ENCODE data around the gene MKS1.
A peak's percentile ranks its signal among the peaks of the same experiment; 100 is the strongest.

MKS1 gene

GRCh38 chr17:58252141-58252540, 33.1 kb upstream of the MKS1 start:
- H3K4me1 ChIP-seq (ENCODE audit: control insufficient read depth in 1 of 2, insufficient read depth in 2 of 2, low read length in 2 of 2): peaks cover 0 to 10% of the 10 kb centered on the region in 2 donors
- no peak overlapping the region for H3K4me3 ChIP-seq (ENCODE audit: low read depth in 1 of 2, low read length in 2 of 2)
- H3K9me3 ChIP-seq (ENCODE audit: control insufficient read depth in 1 of 2, low read length in 2 of 2): no peaks in the 10 kb centered on the region
- H3K27ac ChIP-seq (ENCODE audit: low read length): no peak overlapping the region
- peaks cover 5% of the 10 kb centered on the region for H3K27me3 ChIP-seq (ENCODE audit: low read depth, low read length)
- H3K36me3 ChIP-seq (ENCODE audit: control insufficient read depth in 1 of 2, insufficient read depth in 2 of 2, low read length in 2 of 2): no peaks in the 10 kb centered on the region

DNA sequence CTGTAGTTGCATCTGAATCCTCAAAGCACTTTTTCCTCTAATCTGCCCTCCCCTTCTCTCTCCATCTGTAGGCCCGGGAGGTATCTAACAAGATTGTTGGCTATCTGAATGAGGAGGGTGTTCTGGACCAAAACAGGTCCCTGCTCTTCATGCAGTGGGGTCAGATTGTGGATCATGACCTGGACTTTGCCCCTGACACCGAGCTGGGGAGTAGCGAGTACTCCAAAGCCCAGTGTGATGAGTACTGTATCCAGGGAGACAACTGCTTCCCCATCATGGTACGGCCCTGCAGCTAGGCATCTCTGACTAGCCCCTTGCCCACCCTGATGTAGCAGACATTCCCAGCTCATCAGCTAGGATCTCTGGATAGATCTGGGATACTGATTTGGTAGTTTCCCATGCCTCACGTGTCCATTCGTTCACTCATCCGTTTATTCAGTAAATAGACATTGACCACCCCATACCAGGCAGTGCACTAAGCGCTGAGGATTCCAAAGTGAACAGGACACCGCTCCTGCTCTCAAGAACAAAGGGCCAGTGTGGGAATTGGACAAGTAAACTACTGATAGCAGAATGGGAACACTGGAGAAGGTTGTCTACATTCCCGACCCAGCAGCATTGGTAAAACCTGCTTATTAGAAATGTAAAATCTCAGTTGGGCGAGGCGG, 31.4 kb upstream of the MKS1 start:
- no peaks in the 10 kb centered on the region for H3K9me3 ChIP-seq (ENCODE audit: control insufficient read depth in 1 of 2, low read length in 2 of 2)
- no peaks in the 10 kb centered on the region for H3K36me3 ChIP-seq (ENCODE audit: control insufficient read depth in 1 of 2, insufficient read depth in 2 of 2, low read length in 2 of 2)
- H3K27ac ChIP-seq (ENCODE audit: low read length): no peak overlapping the region
- H3K4me1 ChIP-seq (ENCODE audit: control insufficient read depth in 1 of 2, insufficient read depth in 2 of 2, low read length in 2 of 2): peaks cover 0 to 10% of the 10 kb centered on the region in 2 donors
- H3K27me3 ChIP-seq (ENCODE audit: low read depth, low read length): peaks cover 12% of the 10 kb centered on the region
- H3K4me3 ChIP-seq (ENCODE audit: low read depth in 1 of 2, low read length in 2 of 2): no peak overlapping the region

- Histone ChIP-seq H3K27me3 (ENCODE audit: low read depth, low read length) (peaks cover 15% of the 10 kb centered on the region), H3K27ac (ENCODE audit: low read length) (no peak overlapping the region), H3K9me3 (ENCODE audit: control insufficient read depth in 1 of 2, low read length in 2 of 2) (no peaks in the 10 kb centered on the region), H3K4me1 (ENCODE audit: control insufficient read depth in 1 of 2, insufficient read depth in 2 of 2, low read length in 2 of 2) (peaks cover 0 to 10% of the 10 kb centered on the region in 2 donors), H3K4me3 (ENCODE audit: low read depth in 1 of 2, low read length in 2 of 2) (peak overlapping the region; percentile 33 to 70), H3K36me3 (ENCODE audit: control insufficient read depth in 1 of 2, insufficient read depth in 2 of 2, low read length in 2 of 2) (no peaks in the 10 kb centered on the region)
Observed at GRCh38 chr17:58249270-58250133, 30.4 kb upstream of the MKS1 start.

GRCh38 chr17:58248955-58249269, 29.9 kb upstream of the MKS1 start:
- H3K27me3 ChIP-seq (ENCODE audit: low read depth, low read length): peaks cover 15% of the 10 kb centered on the region
- peaks cover 0 to 10% of the 10 kb centered on the region in 2 donors for H3K4me1 ChIP-seq (ENCODE audit: control insufficient read depth in 1 of 2, insufficient read depth in 2 of 2, low read length in 2 of 2)
- H3K9me3 ChIP-seq (ENCODE audit: control insufficient read depth in 1 of 2, low read length in 2 of 2): no peaks in the 10 kb centered on the region
- H3K27ac ChIP-seq (ENCODE audit: low read length): no peak overlapping the region
- peak overlapping the region; percentile 33 to 70 for H3K4me3 ChIP-seq (ENCODE audit: low read depth in 1 of 2, low read length in 2 of 2)
- H3K36me3 ChIP-seq (ENCODE audit: control insufficient read depth in 1 of 2, insufficient read depth in 2 of 2, low read length in 2 of 2): no peaks in the 10 kb centered on the region

DNA sequence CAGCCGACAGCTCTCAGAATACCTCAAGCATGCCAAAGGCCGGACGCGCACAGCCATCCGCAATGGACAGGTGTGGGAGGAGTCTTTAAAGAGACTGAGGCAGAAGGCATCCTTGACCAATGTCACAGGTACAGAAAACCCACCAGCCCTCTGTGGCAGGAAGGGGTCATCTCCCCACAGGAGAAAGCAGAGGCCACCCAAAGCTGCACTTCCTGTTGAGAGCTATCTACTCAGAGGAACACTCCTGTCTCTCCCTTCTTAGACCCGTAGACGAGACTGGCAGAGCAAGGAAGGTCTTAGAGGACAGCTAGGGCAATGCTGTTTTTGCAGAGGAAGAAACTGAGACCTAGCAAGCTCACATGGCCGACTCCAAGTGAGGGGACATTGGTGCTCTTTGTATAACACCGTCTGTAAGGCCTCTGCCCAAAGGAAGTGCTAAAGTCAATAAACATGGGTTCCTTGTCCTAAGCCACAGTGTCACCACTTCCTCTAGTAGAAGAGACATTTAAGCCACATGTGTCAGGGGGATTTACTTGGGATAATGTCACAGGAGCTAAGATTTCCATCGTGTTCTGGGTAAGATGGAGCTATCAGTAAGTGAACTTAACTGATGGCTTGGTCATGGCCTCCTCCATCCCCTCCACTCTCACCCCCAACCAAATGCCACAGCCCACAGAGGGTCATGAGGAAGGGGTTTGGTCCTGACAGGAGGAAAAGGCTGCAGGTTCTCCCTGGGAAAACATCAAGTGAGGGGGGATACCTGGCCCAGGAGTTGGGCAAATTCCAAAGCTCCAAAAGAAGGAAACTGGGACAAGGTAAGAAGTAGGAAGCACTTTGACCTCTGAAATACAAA, 28.7 kb upstream of the MKS1 start:
- H3K27me3 ChIP-seq (ENCODE audit: low read depth, low read length): peaks cover 21% of the 10 kb centered on the region
- no peaks in the 10 kb centered on the region for H3K9me3 ChIP-seq (ENCODE audit: control insufficient read depth in 1 of 2, low read length in 2 of 2)
- H3K4me1 ChIP-seq (ENCODE audit: control insufficient read depth in 1 of 2, insufficient read depth in 2 of 2, low read length in 2 of 2): peaks cover 0 to 10% of the 10 kb centered on the region in 2 donors
- no peaks in the 10 kb centered on the region for H3K36me3 ChIP-seq (ENCODE audit: control insufficient read depth in 1 of 2, insufficient read depth in 2 of 2, low read length in 2 of 2)
- H3K4me3 ChIP-seq (ENCODE audit: low read depth in 1 of 2, low read length in 2 of 2): no peak overlapping the region
- no peak overlapping the region for H3K27ac ChIP-seq (ENCODE audit: low read length)

DNA sequence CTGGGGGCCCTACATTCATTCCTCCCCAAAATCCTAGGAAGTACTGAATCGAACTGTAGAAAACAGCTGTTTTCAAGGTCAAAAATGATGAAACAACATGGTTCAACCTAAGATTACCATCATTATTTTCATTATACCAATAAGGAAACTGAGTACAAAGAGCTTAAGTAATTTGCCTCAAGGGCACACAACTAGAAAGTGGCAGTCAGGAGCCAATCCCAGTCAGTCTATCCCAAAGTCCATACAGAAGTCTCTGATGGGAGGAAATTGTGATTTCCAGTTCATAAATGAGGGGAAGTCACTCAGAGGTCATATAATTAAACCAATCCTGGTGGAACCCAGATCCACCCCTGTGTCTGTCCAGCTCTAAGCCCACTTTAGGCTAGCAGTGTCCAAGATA, 27.7 kb upstream of the MKS1 start:
- Histone ChIP-seq H3K4me1 (ENCODE audit: control insufficient read depth in 1 of 2, insufficient read depth in 2 of 2, low read length in 2 of 2) (peaks cover 0 to 10% of the 10 kb centered on the region in 2 donors), H3K27ac (ENCODE audit: low read length) (no peak overlapping the region), H3K27me3 (ENCODE audit: low read depth, low read length) (peaks cover 24% of the 10 kb centered on the region), H3K36me3 (ENCODE audit: control insufficient read depth in 1 of 2, insufficient read depth in 2 of 2, low read length in 2 of 2) (no peaks in the 10 kb centered on the region), H3K4me3 (ENCODE audit: low read depth in 1 of 2, low read length in 2 of 2) (no peak overlapping the region), H3K9me3 (ENCODE audit: control insufficient read depth in 1 of 2, low read length in 2 of 2) (no peaks in the 10 kb centered on the region)

GRCh38 chr17:58246104-58246740, 27.2 kb upstream of the MKS1 start:
- Histone ChIP-seq H3K4me1 (ENCODE audit: control insufficient read depth in 1 of 2, insufficient read depth in 2 of 2, low read length in 2 of 2) (peaks cover 0 to 10% of the 10 kb centered on the region in 2 donors), H3K9me3 (ENCODE audit: control insufficient read depth in 1 of 2, low read length in 2 of 2) (no peaks in the 10 kb centered on the region), H3K27me3 (ENCODE audit: low read depth, low read length) (peaks cover 28% of the 10 kb centered on the region), H3K27ac (ENCODE audit: low read length) (no peak overlapping the region), H3K4me3 (ENCODE audit: low read depth in 1 of 2, low read length in 2 of 2) (no peak overlapping the region), H3K36me3 (ENCODE audit: control insufficient read depth in 1 of 2, insufficient read depth in 2 of 2, low read length in 2 of 2) (no peaks in the 10 kb centered on the region)

DNA sequence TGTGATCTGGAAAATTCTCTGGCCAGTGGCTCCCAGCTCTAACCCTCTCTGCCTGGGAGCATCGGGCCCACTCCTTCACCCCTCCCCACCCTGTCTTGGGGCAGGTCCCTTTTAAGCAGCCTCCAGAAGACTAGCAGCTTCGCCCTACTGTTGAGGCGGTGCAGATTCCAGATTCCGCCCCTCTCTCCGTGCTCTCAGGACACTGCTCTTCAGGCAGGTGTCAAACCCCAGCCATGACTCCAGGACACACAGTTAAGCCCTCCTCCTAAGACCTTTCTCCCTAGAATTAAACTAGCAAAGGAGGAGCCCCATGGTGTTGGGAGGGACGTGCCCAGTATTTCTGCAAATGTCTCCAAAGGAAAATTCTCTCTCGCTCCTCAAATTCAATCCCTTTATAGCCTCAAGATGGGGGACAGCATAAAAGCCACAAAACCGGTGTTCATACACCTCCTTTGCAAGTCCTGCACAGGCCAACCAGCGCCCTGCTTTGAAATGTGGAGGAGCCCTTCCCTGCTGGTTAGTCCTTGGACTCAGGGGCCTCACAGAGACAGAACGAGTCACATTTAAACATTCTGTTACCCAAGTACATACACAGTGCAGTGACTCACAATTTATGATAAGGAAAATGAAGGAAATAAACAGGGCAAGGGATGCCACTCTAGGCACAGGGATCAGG, 26.5 kb upstream of the MKS1 start:
- peaks cover 0 to 10% of the 10 kb centered on the region in 2 donors for H3K4me1 ChIP-seq (ENCODE audit: control insufficient read depth in 1 of 2, insufficient read depth in 2 of 2, low read length in 2 of 2)
- no peaks in the 10 kb centered on the region for H3K9me3 ChIP-seq (ENCODE audit: control insufficient read depth in 1 of 2, low read length in 2 of 2)
- no peaks in the 10 kb centered on the region for H3K36me3 ChIP-seq (ENCODE audit: control insufficient read depth in 1 of 2, insufficient read depth in 2 of 2, low read length in 2 of 2)
- peaks cover 28% of the 10 kb centered on the region for H3K27me3 ChIP-seq (ENCODE audit: low read depth, low read length)
- H3K27ac ChIP-seq (ENCODE audit: low read length): no peak overlapping the region
- H3K4me3 ChIP-seq (ENCODE audit: low read depth in 1 of 2, low read length in 2 of 2): no peak overlapping the region

GRCh38 chr17:58244963-58245362, 25.9 kb upstream of the MKS1 start:
- H3K4me3 ChIP-seq (ENCODE audit: low read depth in 1 of 2, low read length in 2 of 2): no peak overlapping the region
- peaks cover 0 to 9% of the 10 kb centered on the region in 2 donors for H3K4me1 ChIP-seq (ENCODE audit: control insufficient read depth in 1 of 2, insufficient read depth in 2 of 2, low read length in 2 of 2)
- peaks cover 28% of the 10 kb centered on the region for H3K27me3 ChIP-seq (ENCODE audit: low read depth, low read length)
- H3K9me3 ChIP-seq (ENCODE audit: control insufficient read depth in 1 of 2, low read length in 2 of 2): no peaks in the 10 kb centered on the region
- H3K27ac ChIP-seq (ENCODE audit: low read length): no peak overlapping the region
- H3K36me3 ChIP-seq (ENCODE audit: control insufficient read depth in 1 of 2, insufficient read depth in 2 of 2, low read length in 2 of 2): no peaks in the 10 kb centered on the region

GRCh38 chr17:58242171-58242784, 23.2 kb upstream of the MKS1 start:
- Histone ChIP-seq H3K4me3 (ENCODE audit: low read depth in 1 of 2, low read length in 2 of 2) (no peak overlapping the region), H3K36me3 (ENCODE audit: control insufficient read depth in 1 of 2, insufficient read depth in 2 of 2, low read length in 2 of 2) (no peaks in the 10 kb centered on the region), H3K27me3 (ENCODE audit: low read depth, low read length) (peaks cover 23% of the 10 kb centered on the region), H3K9me3 (ENCODE audit: control insufficient read depth in 1 of 2, low read length in 2 of 2) (no peaks in the 10 kb centered on the region), H3K27ac (ENCODE audit: low read length) (no peak overlapping the region), H3K4me1 (ENCODE audit: control insufficient read depth in 1 of 2, insufficient read depth in 2 of 2, low read length in 2 of 2) (no peaks in the 10 kb centered on the region)
